ENCODE data around the gene S100A3.
"Not testable (repeated sequence)": the region's sequence is repeated elsewhere in the genome, so short reads cannot be mapped to it uniquely, and the experiment has no call there.

Gene S100A3

GRCh38 chr1:153534226-153534924 lies 14.7 kb downstream of the S100A3 start:
- peak; percentile 76 for DNase-seq

GRCh38 chr1:153533689-153534201 lies 15.3 kb downstream of the S100A3 start:
- peak; percentile 96 for DNase-seq

GRCh38 chr1:153532769-153533599 lies 16.1 kb downstream of the S100A3 start:
- peak; percentile 90 for DNase-seq

DNA sequence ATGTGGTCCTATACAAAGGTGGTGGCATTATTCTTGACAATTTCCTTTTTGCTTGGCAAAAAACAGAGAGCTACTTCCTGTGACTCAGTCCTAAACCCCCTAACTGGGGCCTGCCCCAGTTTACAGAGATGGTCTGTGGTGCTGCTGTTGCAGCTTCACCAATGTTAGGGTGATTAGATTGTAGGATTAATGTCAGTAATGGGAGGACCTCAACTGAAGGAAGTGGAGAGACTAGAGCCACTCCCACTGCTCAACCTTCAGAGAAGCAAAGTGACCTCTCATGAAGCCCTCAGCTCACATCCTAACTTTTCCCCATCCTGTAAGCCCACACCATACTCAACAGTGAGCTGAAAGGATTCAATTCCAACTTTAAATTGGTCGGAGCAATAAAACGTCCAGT lies 16.9 kb downstream of the S100A3 start:
- DNase-seq, result no peak

DNA sequence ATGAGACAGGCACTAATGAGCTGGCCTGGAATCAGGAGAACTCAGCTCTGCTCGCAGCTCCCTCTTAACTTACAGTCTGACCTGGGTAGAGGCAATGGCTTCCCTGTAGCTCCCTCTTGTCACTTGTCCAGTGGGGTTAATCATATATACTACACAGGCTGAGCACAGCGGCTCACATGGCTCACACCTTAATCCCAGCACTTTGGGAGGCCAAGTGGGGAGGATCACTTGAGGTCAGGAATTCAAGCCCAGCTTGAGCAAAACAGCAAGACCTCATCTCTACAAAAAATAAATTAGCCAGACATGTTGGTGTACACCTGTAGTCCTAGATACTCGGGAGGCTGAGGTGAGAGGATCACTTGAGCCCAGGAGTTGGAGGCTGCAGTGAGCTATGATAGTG lies 17.4 kb downstream of the S100A3 start:
- DNase-seq, result no peak

DNA sequence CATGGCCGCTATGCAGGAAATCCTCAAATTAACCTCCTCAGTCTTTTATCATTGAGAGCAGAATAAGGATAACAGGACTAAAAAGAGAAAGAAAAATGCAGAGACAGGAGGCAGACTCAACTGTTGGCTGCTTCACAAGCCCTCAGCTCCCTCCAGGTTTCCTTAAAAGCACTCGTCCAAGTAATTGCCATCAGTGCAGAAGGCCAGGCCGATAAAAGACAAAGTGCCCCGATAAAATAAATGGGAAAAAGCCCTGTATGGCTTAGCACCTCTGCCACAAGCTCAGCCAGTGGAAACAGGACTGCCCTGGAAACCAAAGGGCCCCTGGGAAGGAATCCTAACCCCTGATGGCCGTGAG lies 21.4 kb downstream of the S100A3 start:
- DNase-seq, result no peak

DNA sequence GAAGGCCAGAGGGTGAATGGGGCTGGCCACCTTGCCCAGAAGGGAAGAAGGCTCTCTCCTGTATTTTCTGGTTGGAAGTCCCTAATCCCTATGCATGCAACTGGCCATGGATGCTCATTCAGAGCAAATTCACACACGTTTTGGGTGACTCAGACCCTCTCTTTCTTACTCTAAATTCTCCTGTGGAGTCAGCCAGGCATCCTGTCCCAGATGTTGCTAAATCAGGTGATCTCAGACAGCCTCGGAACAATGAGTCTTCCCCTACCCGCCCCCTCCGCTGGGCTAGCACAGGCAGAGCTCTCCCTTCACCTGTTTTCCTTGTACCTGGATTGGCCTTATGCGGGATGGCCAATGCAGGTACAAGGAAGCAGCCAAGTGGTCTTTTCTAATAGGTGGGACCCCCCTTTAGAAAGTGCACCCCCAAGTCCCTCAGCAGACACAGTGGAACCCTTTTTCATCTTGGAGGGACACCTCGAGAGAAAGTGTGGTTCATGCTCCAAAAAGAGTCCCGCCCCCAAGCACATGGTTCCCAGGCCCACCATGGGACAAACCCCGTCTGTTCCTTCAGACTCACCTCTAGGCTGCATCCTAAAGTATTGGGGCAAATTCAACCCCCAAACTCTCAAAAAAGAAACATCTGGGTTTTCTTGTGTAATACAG lies 21.9 kb downstream of the S100A3 start:
- DNase-seq, result no peak

- DNase-seq, result no peak
Observed at GRCh38 chr1:153526132-153526543, 22.9 kb downstream of the S100A3 start.

DNA sequence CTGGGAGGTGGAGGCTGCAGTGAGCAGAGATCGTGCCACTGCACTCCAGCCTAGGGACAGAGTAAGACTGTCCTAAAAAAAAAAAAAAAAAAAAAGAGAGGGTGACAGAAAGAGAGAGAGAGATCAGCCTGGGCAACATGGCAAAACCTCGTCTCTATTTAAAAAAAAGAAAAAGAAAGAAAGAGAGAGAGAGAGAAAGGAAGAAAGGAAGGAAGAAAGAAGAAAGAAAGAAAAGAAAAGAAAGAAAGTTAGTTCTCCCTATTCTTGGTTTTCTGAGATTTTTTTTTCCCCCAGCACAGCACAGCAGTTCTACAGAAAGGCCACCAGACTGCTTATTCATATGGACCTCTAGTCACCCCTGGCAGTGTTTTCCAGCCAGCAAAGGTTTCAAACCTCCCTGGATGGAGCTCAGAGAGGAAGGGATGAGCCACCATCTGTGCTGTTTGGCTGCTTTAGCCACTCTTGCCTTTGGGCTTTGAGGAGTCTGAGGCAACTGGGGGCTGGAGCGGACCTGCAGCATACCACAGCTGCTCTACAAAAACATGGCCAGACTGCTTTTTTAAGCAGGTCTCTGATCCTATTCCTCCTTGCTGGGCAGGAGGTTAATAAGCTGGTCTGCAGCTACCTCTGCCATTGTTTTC lies 23.9 kb downstream of the S100A3 start:
- no peak for DNase-seq

DNA sequence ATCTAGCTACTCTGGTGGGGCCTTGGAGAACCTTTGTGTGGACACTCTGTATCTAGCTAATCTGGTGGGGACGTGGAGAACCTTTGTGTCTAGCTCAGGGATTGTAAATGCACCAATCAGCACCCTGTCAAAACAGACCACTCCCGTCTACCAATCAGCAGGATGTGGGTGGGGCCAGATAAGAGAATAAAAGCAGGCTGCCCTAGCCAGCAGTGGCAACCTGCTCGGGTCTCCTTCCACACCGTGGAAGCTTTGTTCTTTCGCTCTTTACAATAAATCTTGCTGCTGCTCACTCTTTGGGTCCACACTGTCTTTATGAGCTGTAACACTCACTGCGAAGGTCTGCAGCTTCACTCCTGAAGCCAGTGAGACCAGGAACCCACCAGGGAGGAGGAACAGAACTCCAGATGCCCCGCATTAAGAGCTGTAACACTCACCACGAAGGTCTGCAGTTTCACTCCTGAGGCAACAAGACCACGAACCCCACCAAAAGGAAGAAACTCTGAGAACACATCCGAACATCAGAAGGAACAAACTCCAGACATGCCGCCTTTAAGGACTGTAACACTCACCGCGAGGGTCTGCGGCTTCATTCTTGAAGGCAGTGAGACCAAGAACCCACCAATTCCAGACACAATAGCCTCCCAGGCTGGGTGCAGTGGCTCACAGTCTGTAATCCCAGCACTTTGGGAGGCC lies 26.6 kb downstream of the S100A3 start:
- DNase-seq, result not testable (repeated sequence)

- not testable (repeated sequence) for DNase-seq
Observed at GRCh38 chr1:153521808-153522207, 27.2 kb downstream of the S100A3 start.

DNA sequence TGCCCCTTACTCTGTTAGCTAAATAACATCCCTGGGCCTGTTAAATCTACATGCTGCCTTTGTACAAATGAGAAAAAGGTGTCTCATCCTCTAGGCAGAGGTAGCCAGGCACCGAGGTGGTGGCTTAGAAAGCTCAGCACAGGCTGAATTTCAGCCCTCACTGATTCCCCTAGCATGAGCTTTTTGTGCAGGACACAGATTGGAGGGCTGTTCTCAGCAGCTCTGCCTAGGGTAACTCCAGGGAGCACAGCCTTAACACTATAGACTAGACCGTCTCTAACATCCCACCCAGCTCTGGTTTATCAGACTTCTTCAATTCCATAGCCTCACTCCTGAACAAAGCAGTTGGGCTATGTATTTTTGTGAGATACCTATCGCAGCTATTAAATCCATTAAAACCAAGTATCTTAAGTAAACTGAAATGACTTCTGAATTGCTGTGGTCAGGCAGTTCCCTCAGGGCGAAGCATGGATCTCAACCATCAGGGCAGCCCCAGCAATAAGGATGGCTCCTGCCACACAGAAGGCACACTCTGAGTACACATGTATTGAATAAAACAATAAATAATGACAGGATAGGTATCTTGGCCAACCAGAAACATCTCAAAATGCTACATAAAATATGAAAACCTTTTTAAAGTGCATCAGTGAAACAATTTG lies 28.1 kb downstream of the S100A3 start:
- peak; percentile 43 for DNase-seq

- DNase-seq, result not testable (repeated sequence)
Observed at GRCh38 chr1:153520137-153520691, 28.8 kb downstream of the S100A3 start.

GRCh38 chr1:153519242-153519641 lies 29.8 kb downstream of the S100A3 start:
- no peak for DNase-seq

- DNase-seq, result no peak
Observed at GRCh38 chr1:153515504-153516394, 33.3 kb downstream of the S100A3 start.

DNA sequence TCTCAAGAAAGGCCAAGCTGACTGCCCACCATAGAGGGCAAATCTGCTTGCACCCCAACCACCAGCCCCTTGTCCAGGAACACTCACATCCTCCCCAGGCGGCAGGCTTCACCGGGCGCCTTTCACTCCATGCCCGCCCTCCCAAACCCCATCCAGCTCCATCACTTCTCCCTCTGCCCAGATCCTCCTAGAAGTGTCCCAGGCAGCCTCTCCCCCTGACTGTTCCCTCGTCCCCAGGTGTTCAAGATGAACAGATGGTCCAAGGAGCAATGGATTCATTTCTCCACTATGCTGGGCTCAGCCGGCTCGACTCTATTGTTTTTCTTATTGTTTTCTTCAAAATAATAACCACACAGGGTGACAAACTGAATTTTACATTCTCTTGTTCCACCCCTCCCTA lies 35.4 kb downstream of the S100A3 start:
- no peak for DNase-seq

DNA sequence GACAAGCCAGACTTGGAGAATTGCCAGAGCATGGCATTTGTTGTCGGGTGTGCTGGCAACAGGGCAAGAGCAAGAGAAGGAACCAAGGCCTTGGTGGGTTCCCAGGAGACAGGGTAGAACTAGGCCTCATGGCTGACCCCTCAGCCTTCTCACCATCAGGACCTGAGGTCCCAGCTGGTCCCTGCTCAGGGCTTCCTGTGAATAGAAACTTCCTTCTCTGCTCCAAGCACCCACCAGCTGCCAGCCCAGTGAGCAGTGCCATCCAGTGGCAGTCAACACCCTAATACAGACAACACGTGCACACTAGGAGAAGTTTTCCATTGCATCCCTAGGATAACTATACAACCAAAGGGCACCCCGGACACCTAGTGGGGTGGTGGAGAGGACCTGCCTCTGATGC lies 36.0 kb downstream of the S100A3 start:
- no peak for DNase-seq

DNA sequence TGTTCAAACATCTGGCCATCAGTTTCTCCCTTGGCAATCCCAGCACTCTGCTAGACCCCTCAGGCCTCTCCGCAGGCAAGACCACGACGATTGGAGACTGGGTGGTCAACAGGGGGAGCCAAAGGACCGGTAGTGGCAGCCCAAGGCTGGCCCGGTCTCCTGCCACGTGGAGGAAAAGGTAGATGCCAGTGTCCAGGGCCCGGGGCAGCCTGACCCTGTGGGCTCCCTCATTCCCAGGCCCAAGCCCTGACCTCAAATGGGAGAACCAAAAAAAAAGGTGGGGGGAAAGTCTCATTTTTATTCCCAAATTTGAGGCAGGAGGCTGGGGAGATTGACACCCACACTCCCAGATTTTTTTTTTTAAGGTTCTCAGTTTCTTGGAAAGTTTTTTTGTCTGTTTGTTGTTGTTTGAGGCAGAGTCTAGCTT lies 38.1 kb downstream of the S100A3 start:
- DNase-seq, result peak; percentile 79

DNA sequence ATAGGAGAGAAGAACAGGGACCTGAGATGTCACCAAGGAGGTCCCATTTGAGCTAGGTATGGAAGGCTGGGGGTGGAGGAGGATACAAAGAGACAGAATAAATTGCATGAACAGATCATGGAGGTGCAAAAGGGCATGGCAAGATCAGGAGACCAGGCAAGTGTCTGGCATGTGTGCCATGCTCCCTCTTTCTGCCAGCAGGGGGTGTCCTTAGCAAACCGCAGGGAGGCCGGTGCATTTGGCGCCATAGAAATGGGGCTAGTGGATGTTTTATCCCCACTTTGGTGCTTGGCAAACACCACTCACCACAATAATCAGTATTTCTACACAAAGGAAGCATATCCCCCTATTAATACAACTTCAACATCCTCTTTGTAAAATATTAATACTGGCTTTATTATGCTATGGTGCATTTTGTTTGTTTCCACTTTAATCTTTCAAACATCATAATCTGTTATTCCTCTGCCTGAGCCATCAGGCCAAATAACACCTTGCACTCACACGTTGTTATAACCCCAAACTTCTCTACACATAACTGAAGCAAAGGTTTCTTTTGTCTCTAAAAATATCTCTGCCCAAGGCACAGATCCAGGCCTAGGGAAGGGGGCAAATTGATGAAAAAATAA lies 39.2 kb downstream of the S100A3 start:
- DNase-seq, result peak; percentile 50

DNA sequence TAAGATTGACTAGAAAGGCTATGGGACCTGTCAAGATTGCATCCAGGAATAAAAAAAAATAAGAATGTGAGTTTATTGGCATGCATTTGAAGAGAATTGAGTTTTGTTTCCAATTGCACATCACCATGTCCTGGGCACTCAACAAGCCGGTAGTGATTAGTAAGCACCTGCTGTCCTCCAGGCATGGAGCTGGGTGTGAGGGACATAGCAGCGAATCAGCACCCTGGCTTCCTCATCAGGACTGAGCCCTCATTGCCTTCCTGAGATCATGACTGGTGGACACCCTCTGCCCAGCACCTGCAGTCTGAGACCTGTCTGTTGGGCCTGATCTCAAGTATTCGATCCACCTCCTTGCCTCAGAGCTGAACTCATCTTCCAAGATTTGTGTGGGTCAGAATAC lies 40.0 kb downstream of the S100A3 start:
- no peak for DNase-seq

Data from EL (cell line).